Inflammatory macrophage (primary cell): ENCODE measurements around the gene FREY1.
A peak's percentile ranks its signal among the peaks of the same experiment; 100 is the strongest.

Source experiments
- DNase-seq, 2 donors: peaks; one replicate each; pipeline ENCODE4 v3.0.0-alpha.2; 2020 to 2022

The FREY1 gene

GRCh38 chr11:45869551-45869950 is 37.5 kb downstream of the FREY1 start:
- DNase-seq = no peak

- no peak for DNase-seq
These were observed 43.0 kb downstream of the FREY1 start for GRCh38 chr11:45864041-45864440.

GRCh38 chr11:45860764-45861510 is 46.1 kb downstream of the FREY1 start:
- DNase-seq = no peak

GRCh38 chr11:45860348-45860747 is 46.7 kb downstream of the FREY1 start:
- DNase-seq = no peak

DNA sequence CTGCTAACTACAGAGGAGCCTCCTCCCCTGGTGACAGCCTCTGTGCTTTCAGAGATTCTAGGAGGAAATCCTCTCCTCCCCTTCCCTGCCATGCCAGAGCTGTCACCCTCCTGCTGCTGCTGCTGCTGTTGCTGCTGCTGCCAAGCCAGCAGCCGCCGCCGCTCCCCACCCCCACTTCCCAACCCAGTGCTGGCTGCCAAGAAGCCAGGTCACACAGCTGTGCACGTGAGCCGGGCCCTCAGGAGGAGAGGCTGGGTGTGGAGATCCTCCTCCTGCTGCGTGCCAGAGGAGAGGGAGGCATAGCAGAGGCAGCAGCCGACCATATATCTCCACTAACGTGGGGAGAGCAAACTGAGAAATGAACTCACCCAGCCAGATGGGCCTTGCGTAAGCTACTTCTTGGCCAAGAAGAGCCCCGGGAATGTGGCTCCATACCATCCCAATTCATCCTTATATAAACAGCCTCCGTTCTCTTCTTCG is 47.4 kb downstream of the FREY1 start:
- DNase-seq = no peak

DNA sequence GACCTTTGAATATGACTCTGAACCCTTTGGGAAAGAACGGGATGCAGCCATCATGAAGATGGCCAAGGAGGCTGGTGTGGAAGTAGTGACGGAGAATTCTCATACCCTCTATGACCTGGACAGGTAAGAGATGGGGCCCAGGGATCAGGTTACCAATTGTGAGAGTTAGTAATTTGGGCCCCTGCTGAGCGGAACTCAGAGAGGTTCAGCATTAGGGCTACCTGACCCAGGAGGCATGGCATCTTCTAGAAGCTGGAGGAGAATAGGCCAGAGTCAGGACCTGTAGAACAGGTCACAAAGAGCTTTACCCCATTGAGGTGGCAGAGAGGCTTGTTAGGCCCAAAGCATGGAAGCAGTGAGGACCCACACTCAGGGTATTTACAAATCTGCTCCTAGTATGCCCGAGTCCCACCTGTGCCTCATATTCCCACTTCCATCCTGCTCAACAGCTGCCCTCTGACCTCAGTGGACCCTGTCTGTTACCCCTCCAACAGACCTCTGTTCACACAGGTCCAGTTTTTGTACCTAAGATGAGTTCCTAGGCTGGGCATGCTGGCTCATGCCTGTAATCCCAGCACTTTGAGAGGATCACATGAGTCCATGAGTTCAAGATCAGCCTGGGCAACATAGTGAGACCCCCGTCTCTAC is 48.2 kb downstream of the FREY1 start:
- DNase-seq = no peak

- DNase-seq = peak; percentile 70 to 90
These were observed 49.1 kb downstream of the FREY1 start for GRCh38 chr11:45857961-45858474.
